Left renal pelvis (tissue), 4 donors: ENCODE results near the gene MYO5A. TPM values are rescaled to one million over a fixed set of nuclear protein-coding genes. Genes with fewer than 3 reads are reported as not detected.

ENCODE experiments used
- DNase-seq, 4 donors: peaks; one replicate each; pipeline ENCODE4 v3.0.0-alpha.2; 2013; ENCODE audit warnings: low read depth in 4 of 4, low spot score in 3 of 4
- polyA plus RNA-seq, 4 donors: library from polyadenylated mRNA; unstranded; fragments of 120-200 nt; gene quantifications; one replicate each; pipeline ENCODE4 v1.2.1, GENCODE V29; 2013; ENCODE audit not compliant: insufficient read length in 4 of 4

The MYO5A gene
- polyA plus RNA-seq, 4 donors: 7.2 to 10.4 (median 8.0) TPM

- DNase-seq: no peak
Measured at GRCh38 chr15:52278135-52278534, 250.5 kb downstream of the MYO5A start.

- no peak for DNase-seq
Measured at GRCh38 chr15:52277575-52277974, 251.1 kb downstream of the MYO5A start.

DNA sequence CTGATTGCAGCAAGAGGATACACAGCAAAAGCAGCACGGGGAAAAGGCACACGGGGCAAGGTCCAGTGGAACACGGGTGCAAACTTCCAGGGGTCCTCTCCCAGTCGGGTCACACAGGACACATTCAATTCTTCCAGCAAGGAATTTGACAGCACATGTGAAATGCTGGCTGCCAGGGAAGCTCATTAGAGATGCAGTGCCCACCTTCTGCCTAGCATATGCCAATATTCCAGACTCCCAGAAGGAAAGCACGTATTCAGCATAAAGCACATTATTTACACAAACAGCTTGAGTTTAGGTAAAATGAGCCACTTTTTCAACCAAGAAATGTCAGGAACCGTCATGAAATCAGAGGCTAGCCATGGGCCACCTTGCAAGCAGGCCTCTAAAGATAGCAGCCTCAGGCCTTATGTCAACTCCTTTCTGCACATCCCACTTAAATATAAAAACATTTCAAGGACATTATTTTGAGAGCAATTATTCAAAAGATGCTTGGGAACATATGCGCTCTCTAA, 252.4 kb downstream of the MYO5A start:
- DNase-seq: no peak

GRCh38 chr15:52263563-52264282, 265.0 kb downstream of the MYO5A start:
- no peak for DNase-seq

DNA sequence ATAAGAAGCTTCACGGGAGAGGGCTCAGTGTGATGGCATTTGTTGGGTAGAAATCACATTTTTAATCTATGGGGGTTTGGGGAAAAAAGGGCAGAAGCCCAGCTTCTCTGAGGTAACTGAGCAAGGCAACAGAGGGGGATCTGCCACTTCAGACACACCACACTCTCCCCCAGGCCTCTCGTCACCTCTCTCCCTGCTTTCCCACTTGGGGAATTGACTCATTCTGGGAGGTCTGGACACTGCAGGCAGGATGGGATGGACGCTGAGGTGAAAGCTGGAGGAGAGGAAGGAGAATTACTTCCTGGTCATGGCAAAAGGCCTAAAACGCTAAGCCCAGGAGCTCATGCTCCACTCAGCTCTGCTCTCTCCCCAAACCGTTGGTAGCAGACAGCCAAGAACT, 266.3 kb downstream of the MYO5A start:
- DNase-seq: no peak

GRCh38 chr15:52261498-52262242, 267.0 kb downstream of the MYO5A start:
- DNase-seq: peak; percentile 33 to 69 (median 45)

DNA sequence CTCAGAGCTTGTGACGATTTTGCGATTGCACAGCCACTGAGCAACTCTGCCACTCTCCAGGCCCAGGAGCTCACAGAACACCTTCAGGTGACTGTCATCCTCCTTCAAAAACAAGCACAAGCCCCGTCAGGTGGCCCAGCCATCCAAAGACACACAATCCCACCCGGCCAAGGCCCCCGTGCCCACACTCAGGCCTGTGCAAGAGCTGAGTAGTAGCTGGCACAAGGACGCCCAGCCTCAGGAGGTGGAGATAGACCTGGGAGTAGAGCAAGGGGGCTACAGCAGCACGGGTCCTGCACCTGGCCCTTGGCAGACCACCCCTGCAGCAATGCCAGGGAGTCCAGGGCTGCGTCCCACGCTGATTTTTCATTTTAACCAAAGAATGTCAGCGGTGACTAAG, 267.7 kb downstream of the MYO5A start:
- no peak for DNase-seq

DNA sequence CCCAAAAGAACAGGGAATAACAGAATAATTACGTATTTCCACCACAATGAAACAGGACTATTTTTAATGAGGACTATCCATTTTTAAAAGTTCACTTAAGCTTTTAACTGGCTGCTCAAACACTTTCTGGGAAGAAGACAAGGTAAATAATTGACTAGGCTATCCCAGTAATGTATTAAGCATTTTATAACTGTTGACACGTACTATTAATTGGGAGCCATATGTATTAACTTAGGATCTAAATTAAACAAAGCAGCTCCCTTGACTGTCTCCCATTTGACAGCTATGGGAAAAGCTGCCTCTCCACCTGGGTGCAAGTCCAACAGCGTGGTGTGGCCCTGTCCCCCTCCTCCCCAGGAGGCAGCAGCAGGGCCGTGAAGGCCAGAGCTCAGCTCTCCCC, 269.2 kb downstream of the MYO5A start:
- no peak for DNase-seq

GRCh38 chr15:52258461-52258860, 270.2 kb downstream of the MYO5A start:
- DNase-seq: no peak

DNA sequence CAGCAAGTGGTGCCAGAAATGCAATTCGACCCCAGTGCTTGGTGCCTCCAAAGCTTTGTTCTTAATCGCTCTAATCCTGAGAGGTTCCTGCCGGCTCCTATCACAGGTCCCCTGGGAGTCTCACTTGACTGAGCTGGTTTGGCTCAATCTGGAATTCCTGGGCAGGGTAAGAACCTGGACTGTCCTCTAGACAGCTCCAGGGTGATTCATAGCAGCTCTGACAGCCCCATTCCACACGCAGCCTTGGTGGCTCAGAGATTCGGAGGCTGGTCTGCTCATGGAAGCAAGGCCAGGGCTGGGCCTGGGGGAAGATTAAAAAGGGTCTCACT, 271.0 kb downstream of the MYO5A start:
- no peak for DNase-seq

Other genes with a start within 250 kb of the MYO5A start
- 10 to 100 TPM in 3 of 4 donors, 1 to 10 TPM in 1; 5.5 to 25.3 (median 22.0) TPM for gene MYO5C, start 233.1 kb downstream of the MYO5A start, polyA plus RNA-seq
- 100 to 1,000 TPM; 106 to 169 (median 138) TPM for gene ARPP19, start 40.1 kb upstream of the MYO5A start, polyA plus RNA-seq
- gene ATOSA, start 150.5 kb upstream of the MYO5A start, polyA plus RNA-seq: 10 to 100 TPM; 37.6 to 52.1 (median 46.2) TPM